Measurements from ENCODE around the gene FLVCR2.
"Not testable (repeated sequence)": the region's sequence is repeated elsewhere in the genome, so short reads cannot be mapped to it uniquely, and the experiment has no call there.

FLVCR2 gene

GRCh38 chr14:75589931-75590330, 11.5 kb downstream of the FLVCR2 start:
- DNase-seq: no peak
- intact Hi-C loops (cut with DNase I): no loop called here

DNA sequence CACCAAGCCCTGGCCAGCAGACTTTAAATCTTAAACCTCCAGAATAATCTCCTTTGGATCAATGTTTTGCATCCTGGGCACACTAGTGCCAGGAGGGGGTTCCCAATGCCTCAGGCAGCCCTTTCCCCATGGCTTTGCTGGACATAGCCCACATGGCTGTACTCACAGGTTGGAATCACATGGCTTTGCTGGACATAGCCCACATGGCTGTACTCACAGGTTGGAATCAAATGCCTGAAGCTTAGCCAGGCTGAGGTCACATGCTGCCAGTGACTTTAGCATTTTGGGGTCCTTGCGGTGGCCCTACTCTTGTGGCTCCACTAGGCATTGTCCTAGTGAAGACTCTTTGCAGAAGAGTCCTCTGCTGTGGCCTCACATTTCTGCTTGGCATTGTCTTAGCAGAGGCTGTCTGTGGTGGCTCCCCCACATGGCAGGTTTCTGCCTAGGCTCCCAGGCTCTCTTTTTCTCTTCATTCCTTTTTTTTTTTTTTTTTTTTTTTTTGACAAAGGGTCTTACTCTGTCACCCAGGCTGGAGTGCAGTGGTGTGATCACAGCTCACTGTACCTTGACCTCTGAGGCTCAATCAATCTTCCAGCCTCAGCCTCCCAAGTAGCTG, 13.0 kb downstream of the FLVCR2 start:
- intact Hi-C loops (cut with DNase I): no loop called here

DNA sequence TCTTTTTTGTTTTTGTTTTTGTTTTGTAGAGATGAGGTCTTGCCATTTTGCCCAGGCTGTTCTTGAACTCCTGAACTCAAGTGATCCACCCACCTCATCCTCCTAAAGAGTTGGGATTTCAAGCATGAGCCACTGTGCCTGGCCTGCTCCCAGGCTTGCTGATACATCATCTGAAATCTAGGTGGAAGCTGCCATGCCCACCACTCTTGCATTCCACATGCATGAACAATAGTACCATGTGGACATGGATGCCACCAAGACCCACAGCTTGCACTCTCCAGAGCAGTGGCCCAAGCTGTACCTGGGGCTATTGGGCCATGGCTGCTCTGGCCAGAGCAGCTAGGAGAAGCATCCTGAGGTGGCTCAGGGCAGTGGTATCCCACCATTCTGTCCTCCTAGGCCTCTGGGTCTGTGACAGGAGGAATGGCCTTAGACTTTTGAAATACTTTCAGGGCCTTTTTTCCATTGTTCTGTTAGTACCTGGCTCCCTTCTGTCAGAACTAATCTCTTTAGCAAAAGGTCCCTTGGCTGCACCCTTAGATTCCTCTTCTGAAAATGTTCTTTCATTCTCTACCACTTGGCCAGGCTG, 13.7 kb downstream of the FLVCR2 start:
- DNase-seq: no peak
- intact Hi-C loops (cut with DNase I): no loop called here

More for the DNA sequence above, 13.0 kb downstream of the FLVCR2 start:
- no peak for DNase-seq

GRCh38 chr14:75595226-75595625, 16.8 kb downstream of the FLVCR2 start:
- intact Hi-C loops (cut with DNase I): no loop called here
- DNase-seq: no peak

DNA sequence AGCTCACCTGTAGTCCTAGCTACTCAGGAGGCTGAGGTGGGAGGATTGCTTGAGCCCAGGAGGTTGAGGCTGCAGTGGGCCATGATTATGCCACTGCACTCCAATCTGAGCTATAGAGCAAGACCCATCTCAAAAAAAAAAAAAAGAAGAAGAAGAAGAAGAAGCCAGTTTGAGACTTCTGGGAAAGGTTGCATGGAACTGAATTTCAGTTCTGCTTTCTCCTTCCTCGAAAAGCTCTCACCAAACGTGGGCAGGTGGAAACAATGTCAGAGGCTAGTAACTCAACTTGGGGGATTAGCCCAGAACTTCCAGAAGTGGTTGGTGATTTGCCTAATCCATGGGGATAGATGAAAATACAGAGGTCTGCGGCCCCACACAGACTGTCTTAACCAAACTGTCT, 18.7 kb downstream of the FLVCR2 start:
- DNase-seq: no peak
- intact Hi-C loops (cut with DNase I): no loop called here

DNA sequence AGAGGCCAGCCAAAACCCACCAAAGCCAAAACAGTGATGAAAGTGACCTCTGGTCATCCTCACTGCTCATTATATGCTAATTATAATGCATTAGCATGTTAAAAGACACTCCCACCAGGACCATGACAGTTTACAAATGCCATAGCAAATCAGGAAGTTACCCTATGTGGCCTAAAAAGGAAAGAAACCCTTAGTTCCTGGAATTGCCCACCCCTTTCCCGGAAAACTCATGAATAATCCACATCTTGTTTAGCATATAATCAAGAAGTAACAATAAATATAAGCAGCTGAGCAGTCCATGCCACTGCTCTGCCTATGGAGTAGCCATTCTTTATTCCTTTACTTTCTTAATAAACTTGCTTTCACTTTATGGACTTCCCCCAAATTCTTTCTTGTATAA, 21.7 kb downstream of the FLVCR2 start:
- intact Hi-C loops (cut with DNase I); DNase-seq: not testable (repeated sequence)

- intact Hi-C loops (cut with DNase I); DNase-seq: not testable (repeated sequence)
These were observed 22.6 kb downstream of the FLVCR2 start for GRCh38 chr14:75601061-75601460.

DNA sequence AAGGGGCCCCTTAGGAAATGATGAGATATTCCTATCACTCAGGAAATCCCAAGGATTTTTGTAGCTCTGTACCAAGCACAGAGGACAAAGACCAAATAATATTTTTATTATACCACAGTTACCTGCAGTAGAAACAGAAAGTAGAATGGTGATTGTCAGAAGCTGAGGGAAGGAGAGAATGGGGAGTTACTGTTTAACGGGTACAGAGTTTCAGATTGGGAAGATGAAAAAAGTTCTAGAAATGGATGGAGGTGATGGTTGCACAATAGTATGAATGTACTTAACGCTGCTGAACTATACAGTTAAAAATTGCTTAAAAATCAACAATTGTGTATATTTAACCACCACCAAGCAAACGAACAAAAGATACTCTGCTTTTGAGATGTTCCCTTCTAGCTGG, 24.1 kb downstream of the FLVCR2 start:
- intact Hi-C loops (cut with DNase I): no loop called here
- DNase-seq: no peak

GRCh38 chr14:75604979-75605851, 26.8 kb downstream of the FLVCR2 start:
- intact Hi-C loops (cut with DNase I): no loop called here
- DNase-seq: no peak

DNA sequence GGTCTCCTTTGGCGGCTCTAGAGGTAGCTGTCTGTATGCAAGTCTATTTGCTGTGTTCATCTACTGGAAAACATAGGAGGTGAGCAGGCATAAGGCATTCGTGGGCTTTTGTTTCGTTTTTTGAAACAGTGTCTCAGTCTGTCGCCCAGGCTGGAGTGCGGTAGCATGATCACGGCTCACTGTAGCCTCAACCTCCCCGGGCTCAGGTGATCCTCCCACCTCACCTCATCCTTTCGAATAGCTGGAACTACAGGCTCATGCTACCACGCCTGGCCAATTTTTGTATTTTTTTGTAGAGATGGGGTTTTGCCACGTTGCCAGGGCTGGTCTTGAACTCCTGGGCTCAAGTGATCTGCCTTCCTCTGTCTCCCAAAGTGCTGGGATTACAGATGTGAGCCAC, 27.5 kb downstream of the FLVCR2 start:
- intact Hi-C loops (cut with DNase I): no loop called here
- no peak for DNase-seq

GRCh38 chr14:75607044-75607443, 28.6 kb downstream of the FLVCR2 start:
- intact Hi-C loops (cut with DNase I): no loop called here
- DNase-seq: no peak

DNA sequence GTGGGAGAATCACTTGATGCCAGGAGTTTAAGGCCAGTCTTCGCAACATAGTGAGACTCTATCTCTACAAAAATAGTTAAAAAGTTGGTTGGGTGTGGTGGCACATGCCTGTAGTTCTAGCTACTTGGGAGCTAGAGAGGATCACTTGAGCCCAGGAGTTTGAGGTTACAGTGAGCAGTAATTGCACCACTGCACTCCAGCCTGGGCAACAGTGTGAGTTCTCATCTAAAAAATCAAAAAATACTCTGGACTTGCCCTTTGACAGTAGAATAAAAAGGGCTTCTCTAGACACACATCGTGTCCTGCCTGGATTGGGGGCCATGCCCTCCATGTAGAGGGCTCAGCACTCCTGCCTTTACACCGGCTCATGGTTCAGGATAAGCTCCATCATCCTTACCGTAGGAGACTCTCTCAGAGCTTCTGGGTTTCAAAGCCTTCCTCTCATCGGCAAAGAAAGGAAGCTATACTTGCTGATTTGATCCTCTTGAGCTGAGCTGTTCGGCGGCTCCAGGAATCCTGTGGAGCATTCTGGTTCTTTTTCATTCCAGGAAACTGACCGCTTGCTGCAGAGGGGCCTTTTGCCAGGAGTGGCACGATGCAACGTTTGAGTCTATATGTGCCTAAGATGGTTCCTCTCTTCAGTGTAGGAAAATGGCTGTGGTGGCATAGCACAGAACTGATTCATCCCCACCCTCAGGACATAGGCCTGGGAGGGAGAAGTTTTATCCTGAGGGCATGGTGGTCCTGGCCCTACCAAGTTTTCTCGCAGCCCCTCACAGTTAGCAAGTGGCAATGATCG, 29.6 kb downstream of the FLVCR2 start:
- intact Hi-C loops (cut with DNase I): no loop called here
- no peak for DNase-seq

GRCh38 chr14:75609116-75609515, 30.7 kb downstream of the FLVCR2 start:
- intact Hi-C loops (cut with DNase I): no loop called here
- no peak for DNase-seq

- intact Hi-C loops (cut with DNase I): no loop called here
These were observed 31.4 kb downstream of the FLVCR2 start for GRCh38 chr14:75609606-75610475.

DNA sequence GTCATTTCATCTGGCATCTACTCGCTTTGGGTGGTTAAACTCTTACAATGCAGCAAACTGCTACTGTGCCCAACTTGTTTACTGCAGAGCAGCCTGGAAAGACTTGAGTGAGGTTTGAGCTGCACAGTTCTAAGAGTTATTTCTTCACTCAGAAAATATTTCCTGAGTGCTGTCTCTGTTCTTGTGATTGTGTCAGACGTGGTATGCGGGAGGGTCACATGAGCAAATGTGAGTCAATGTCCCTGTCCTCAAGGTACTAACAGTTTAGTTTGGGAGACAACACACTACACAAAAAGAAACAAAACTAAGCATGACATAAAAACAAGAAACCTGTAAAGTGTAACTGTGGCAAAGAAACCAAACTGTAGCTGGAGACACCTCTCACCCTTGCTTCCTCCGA, 32.4 kb downstream of the FLVCR2 start:
- intact Hi-C loops (cut with DNase I): no loop called here
- DNase-seq: no peak

More at GRCh38 chr14:75609606-75610475, 31.4 kb downstream of the FLVCR2 start:
- no peak for DNase-seq

DNA sequence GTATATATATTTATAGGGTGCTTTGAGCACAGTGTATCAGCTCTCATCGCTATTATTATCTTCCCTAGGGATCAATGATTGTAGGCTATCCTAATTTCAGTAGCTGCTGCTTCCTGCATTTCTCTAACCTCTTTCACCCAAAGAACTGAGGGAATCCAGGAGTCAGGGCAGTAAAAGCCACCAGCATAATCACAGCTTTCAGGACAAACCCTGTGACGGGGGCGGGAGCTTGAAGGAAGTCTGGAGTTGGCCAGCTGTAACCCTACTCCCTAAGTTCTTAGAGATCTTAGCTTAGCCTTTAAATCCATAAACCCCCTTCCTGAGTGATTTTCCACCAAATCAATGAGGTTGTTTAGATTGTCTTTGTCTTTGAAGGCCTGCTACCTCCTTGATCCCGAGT, 33.7 kb downstream of the FLVCR2 start:
- DNase-seq: no peak
- intact Hi-C loops (cut with DNase I): no loop called here

DNA sequence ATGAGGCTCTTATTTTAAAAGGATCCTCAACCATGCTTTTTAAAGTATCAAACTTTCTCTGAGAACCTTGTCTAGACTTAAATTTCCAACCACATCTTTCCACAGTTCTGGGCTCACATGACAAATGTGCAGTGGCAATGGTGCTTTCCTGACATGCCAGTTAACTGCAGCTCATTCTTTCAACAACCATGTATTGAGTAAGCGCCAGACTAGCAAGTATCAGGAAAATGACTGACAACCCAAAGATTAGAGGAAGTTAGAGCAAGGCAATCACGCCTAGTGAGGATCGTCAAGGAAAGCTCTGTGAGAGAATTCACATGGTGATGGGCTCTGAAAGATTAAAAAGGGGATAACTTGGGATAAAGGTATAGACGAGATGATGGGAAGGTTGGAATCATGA, 35.8 kb downstream of the FLVCR2 start:
- DNase-seq: no peak
- intact Hi-C loops (cut with DNase I): no loop called here

DNA sequence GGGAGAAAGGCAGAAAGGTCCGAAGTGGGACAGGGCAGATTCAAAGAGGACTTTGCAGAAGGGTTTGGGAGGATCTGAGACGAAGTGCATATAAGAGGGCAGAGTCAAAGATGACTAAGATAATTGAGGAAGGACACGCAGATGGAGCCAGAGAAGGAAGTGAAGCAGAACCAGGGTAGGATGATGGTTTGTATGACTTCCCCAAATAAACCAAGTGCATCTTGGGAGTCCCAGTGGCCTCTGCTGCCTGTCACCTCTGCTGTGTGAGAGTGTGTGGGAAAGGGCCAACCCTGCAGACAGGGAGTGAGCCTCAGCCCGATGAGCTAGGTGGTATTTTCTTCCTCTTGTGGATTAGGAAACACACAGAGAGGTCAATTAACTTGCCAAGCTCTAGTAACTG, 36.8 kb downstream of the FLVCR2 start:
- intact Hi-C loops (cut with DNase I): no loop called here
- no peak for DNase-seq

GRCh38 chr14:75619548-75619947, 41.1 kb downstream of the FLVCR2 start:
- DNase-seq: no peak
- intact Hi-C loops (cut with DNase I): no loop called here

DNA sequence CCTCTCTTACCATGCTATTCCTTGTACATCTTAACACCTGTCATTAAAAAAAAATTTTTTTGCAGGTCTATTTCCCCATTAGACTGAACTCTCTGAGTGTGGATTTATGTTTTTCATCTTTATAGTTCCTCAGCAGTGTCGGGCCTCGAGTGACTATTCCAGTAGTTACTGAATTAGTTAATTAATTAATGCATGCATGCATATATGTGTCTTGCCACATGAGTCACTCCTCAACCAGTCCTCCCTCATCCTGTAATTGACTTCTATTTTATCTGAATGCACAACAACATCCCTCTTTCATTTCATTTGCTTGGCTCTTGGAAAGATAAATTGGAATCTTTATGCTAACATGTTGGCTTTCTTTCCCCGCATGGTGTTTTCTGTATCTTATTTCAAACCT, 46.6 kb downstream of the FLVCR2 start:
- DNase-seq: no peak

More for the DNA sequence above, 46.6 kb downstream of the FLVCR2 start:
- intact Hi-C loops (cut with DNase I): no loop called here

Data from posterior cingulate gyrus (tissue), 11 donors.